HL-60/S4 treated with retinoic acid at 250 ng/mL for 4 days and 3 days (cell line): Measurements from ENCODE around the gene TMEM108.

Experiments used
- in situ Hi-C: fragments of 300-500 bp; cut with MboI; formaldehyde crosslinking; loops from 2 replicates; pipeline ENCODE4 v1.7.0; 2022; ENCODE audit warnings: low sequenced_read_pairs

TMEM108 gene

GRCh38 chr3:133113526-133113925, 75.3 kb downstream of the TMEM108 start:
- in situ Hi-C loops = no loop called here

- in situ Hi-C loops = no loop called here
Observed at GRCh38 chr3:133113927-133114597, 75.9 kb downstream of the TMEM108 start.

GRCh38 chr3:133115176-133115575, 77.0 kb downstream of the TMEM108 start:
- in situ Hi-C loops = no loop called here

DNA sequence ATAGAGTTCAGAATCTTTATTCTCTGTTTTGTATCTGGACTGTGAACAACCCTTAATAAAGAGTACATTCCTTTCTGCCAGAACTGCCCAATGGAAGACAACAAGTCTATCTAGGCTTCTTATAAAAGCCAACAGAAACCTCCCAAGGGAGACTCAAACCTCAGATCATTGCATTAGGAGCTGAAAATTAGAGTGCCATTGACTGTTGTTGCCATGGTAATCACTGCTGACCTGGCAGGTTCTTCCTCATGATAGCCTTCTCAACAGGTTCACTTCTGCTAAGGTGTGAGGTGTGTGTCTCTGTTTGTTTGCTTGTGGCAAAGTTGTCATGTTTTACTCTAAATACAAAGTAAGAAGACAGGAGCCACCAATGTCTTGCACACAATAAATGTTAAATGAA, 79.2 kb downstream of the TMEM108 start:
- in situ Hi-C loops = no loop called here

DNA sequence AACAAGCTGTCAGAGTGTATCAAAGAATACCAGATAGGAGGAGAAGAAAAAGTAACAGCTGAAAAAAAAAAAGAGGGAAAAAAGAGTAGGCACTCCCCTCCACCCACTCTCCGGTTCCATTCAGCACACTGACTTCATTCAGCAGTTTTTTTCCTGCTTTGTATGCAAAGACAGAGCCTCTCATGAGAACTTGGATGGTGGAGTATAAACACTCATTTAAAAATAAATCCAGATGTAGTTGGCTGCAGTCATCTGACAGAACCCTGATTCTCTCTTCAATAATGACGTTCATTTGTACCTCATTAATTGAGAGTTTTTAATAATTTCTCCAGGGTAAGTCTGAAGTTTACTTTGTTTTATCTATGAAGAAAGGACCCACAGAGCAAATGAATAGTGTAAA, 81.0 kb downstream of the TMEM108 start:
- in situ Hi-C loops = no loop called here

GRCh38 chr3:133121450-133121849, 83.3 kb downstream of the TMEM108 start:
- in situ Hi-C loops = no loop called here

DNA sequence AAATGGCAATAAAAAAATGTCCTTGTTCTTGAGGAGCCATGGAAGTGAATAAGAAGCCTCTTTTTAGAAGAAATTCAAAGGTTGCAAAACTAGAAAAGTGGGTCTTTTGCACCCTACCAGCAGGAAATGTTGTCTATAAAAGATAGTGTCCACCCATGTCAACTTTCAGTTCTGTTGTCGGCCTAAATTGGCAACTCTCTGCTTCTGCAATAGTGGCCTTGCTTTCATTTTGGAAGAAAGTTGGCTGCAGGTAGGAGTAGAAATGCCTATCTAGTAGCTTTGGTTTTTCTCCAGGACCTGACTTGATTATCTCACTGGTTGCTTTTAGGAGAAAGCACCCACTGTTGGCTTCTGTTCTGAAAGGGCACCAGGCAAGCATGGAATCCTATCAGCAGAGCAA, 85.4 kb downstream of the TMEM108 start:
- in situ Hi-C loops = no loop called here

DNA sequence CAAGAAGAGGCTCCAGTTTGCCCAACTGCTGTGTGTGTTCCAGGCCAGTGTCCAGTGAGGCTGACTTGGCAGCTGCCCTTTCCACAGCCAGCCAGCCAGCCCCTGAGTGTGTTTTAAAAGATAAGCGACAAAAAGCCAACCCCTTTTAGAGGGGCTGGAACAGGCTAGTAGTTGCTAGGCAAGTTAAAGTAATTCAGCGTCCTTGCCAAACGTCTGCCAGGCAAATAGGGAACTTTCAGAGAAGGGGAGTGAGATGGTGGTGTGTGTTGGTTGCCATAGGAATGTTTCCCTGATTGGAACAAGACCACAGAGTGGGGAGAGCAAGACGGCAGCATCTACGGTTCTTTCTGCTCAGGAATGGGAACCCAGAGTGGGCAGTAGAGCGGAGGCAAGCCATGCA, 86.3 kb downstream of the TMEM108 start:
- in situ Hi-C loops = no loop called here

DNA sequence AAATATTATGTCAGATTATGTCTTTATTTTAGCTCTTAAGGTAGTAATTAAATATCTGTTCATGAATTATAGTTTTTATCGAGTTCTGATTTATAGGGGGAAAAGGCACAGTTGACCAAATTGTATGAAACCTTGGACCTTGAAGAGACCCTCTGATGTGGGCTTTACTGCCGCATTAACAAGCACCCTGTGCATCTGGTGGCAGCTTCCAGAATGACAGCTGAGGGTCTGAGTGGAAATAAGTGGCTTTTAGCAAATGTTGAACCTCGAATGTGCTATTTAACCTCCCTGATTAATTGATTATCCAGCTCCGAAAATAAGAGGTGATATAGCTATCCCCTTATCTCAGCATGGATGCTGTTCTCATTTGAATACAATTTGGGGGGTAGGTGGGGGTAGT, 87.0 kb downstream of the TMEM108 start:
- in situ Hi-C loops = no loop called here

DNA sequence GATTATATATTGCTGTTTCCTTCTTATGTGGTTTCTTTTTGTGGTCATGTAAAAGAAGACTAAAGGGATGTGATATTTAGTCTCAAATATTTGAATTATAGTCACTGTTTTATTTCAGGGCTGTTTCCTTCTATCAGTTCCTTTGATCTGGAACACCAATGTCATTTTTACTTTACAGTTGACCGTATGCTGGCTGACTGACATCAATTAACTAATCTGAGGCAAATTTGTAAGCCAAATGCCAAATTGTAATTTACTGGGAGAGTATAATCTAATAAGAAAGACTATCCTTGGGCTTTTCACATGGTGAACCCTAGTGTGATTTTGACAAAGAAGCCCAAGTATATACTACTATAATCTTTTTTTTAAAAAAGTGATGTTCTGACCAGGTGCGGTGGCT, 87.6 kb downstream of the TMEM108 start:
- in situ Hi-C loops = no loop called here

DNA sequence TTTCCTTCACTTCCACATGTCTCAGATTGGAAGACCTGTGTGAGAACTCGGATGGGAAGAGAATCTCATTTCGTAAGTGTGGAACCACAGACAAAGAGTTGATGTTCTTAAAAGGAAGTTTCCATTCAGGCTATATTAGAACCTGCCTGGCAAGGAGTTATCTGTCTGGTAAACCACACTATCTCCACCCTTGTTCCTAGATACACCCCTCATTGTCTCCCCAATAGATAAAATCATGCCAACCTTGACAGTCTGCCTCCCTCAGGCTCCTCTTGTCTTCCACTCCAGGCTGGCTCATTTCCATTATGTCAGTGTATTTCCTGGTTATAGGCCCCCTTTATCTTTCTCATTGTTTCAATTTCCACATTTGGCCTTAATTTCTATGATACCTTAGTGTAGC, 89.2 kb downstream of the TMEM108 start:
- in situ Hi-C loops = no loop called here

DNA sequence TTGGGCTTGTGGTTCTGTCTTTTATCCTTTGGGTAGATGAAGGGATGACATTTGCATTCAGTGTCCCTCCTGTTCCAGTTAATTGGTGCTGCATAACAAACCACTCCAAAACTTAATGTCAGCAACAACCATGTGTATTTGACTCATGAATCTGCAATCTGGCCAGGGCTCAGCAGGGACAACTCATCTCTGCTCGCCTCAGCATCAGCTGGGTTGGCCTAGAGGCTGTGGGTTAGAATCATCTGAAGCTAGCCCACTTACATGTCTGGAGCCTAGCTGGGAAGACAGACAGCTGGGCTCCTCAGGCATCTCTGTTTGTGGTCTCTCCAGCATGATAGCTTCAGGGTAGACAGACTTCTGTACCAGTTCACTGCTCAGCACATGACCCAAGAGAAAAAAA, 92.0 kb downstream of the TMEM108 start:
- in situ Hi-C loops = no loop called here

GRCh38 chr3:133135306-133135705, 97.1 kb downstream of the TMEM108 start:
- in situ Hi-C loops = no loop called here

- in situ Hi-C loops = no loop called here
Observed at GRCh38 chr3:133136114-133137041, 98.2 kb downstream of the TMEM108 start.

- in situ Hi-C loops = no loop called here
Observed at GRCh38 chr3:133137042-133137996, 99.1 kb downstream of the TMEM108 start.

GRCh38 chr3:133138017-133138416, 99.8 kb downstream of the TMEM108 start:
- in situ Hi-C loops = no loop called here

GRCh38 chr3:133152056-133152455, 113.9 kb downstream of the TMEM108 start:
- in situ Hi-C loops = no loop called here

DNA sequence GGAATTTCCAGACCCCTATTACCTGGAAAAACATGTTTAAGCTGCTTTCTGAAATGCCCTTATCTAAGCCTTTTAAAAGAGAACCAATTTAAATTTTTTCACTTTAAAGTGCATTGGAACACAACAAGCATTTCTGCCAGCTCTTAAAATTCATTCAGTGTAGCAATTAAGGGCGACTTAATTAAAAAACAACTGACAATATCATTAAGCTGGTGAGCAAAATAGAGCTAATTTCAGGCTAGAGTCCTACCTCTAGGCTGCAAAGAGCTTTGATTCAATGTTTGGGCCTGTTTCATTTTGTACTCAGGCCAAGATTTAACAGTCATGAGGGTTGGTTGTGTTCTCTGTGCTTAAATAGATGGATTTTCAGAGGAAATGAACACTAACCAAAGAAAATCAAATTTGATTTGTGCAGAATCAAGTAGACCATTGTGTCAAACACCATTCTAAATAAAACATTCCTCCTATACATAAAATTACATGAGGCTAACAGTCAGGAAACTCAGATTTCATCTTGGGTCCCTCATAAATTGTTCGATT, 114.6 kb downstream of the TMEM108 start:
- in situ Hi-C loops = no loop called here

GRCh38 chr3:133153382-133153781, 115.2 kb downstream of the TMEM108 start:
- in situ Hi-C loops = no loop called here

DNA sequence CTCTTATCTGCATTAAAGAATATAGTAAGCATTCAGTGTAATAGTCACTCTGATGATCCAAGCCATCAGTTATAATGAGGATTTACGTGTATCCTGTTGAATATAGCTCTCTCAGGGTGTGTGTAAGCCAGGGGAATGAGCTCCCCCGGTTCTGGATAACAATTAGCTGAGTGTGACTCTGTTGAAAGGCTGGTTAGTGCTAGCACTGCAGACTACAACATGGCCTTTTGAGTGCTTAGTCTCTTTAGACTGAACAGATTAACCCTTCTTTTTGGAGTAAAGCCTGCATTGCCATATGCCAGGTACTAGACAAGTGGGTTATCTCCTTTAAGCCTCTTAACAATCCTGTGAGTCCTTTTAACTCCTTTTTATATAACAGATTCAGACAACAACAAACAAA, 119.5 kb downstream of the TMEM108 start:
- in situ Hi-C loops = no loop called here

DNA sequence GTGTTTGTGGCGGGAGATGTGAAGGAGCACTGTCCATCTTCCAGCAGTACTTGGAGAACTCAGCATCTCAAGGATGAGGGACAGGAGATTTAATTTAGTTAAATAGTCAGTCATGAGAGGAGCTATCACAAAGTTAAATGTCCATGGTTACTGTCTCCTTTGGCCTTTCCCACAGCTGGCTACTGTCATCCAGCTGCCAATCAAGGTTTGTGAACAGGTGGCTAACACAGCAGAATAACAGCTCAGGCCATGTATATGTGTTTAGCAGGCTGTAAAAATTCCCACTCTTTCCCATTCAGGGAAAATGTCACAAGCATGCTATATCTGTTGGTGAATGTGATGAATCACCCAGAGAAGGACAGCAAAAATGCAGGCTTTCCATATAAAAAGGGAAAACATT, 120.5 kb downstream of the TMEM108 start:
- in situ Hi-C loops = no loop called here
